ENCODE data around the gene PDGFB.

Gene PDGFB

GRCh38 chr22:39277142-39277607 lies 32.4 kb upstream of the PDGFB start:
- Histone ChIP-seq H3K27me3 (ENCODE audit: control insufficient read depth in 1 of 2, insufficient read depth in 2 of 2, low read length in 2 of 2) (no peaks in the 10 kb centered on the region), H3K9me3 (ENCODE audit: control insufficient read depth in 1 of 2, low read length in 2 of 2) (no peaks in the 10 kb centered on the region), H3K4me1 (ENCODE audit: control insufficient read depth in 1 of 2, insufficient read depth in 2 of 2, low read length in 2 of 2) (no peaks in the 10 kb centered on the region), H3K4me3 (ENCODE audit: low read depth in 1 of 2, low read length in 2 of 2) (no peak overlapping the region), H3K36me3 (ENCODE audit: control insufficient read depth in 1 of 2, insufficient read depth in 2 of 2, low read length in 2 of 2) (no peaks in the 10 kb centered on the region), H3K9ac (ENCODE audit: low read depth in 1 of 2, low read length in 2 of 2) (no peak overlapping the region), H3K27ac (ENCODE audit: low read depth, low read length) (no peak overlapping the region)

- Histone ChIP-seq H3K27ac (ENCODE audit: low read depth, low read length) (no peak overlapping the region), H3K4me3 (ENCODE audit: low read depth in 1 of 2, low read length in 2 of 2) (no peak overlapping the region), H3K9ac (ENCODE audit: low read depth in 1 of 2, low read length in 2 of 2) (no peak overlapping the region), H3K36me3 (ENCODE audit: control insufficient read depth in 1 of 2, insufficient read depth in 2 of 2, low read length in 2 of 2) (no peaks in the 10 kb centered on the region), H3K9me3 (ENCODE audit: control insufficient read depth in 1 of 2, low read length in 2 of 2) (no peaks in the 10 kb centered on the region), H3K27me3 (ENCODE audit: control insufficient read depth in 1 of 2, insufficient read depth in 2 of 2, low read length in 2 of 2) (no peaks in the 10 kb centered on the region), H3K4me1 (ENCODE audit: control insufficient read depth in 1 of 2, insufficient read depth in 2 of 2, low read length in 2 of 2) (no peaks in the 10 kb centered on the region)
Observed at GRCh38 chr22:39276440-39277141, 31.8 kb upstream of the PDGFB start.

GRCh38 chr22:39275814-39276439 lies 31.1 kb upstream of the PDGFB start:
- no peaks in the 10 kb centered on the region for H3K36me3 ChIP-seq (ENCODE audit: control insufficient read depth in 1 of 2, insufficient read depth in 2 of 2, low read length in 2 of 2)
- H3K4me1 ChIP-seq (ENCODE audit: control insufficient read depth in 1 of 2, insufficient read depth in 2 of 2, low read length in 2 of 2), result no peaks in the 10 kb centered on the region
- H3K9ac ChIP-seq (ENCODE audit: low read depth in 1 of 2, low read length in 2 of 2), result no peak overlapping the region
- H3K27ac ChIP-seq (ENCODE audit: low read depth, low read length), result no peak overlapping the region
- H3K27me3 ChIP-seq (ENCODE audit: control insufficient read depth in 1 of 2, insufficient read depth in 2 of 2, low read length in 2 of 2), result no peaks in the 10 kb centered on the region
- no peaks in the 10 kb centered on the region for H3K9me3 ChIP-seq (ENCODE audit: control insufficient read depth in 1 of 2, low read length in 2 of 2)
- no peak overlapping the region for H3K4me3 ChIP-seq (ENCODE audit: low read depth in 1 of 2, low read length in 2 of 2)

GRCh38 chr22:39273950-39274887 lies 29.4 kb upstream of the PDGFB start:
- Histone ChIP-seq H3K9ac (ENCODE audit: low read depth in 1 of 2, low read length in 2 of 2) (no peak overlapping the region), H3K4me3 (ENCODE audit: low read depth in 1 of 2, low read length in 2 of 2) (no peak overlapping the region), H3K36me3 (ENCODE audit: control insufficient read depth in 1 of 2, insufficient read depth in 2 of 2, low read length in 2 of 2) (no peaks in the 10 kb centered on the region), H3K9me3 (ENCODE audit: control insufficient read depth in 1 of 2, low read length in 2 of 2) (no peaks in the 10 kb centered on the region), H3K4me1 (ENCODE audit: control insufficient read depth in 1 of 2, insufficient read depth in 2 of 2, low read length in 2 of 2) (no peaks in the 10 kb centered on the region), H3K27me3 (ENCODE audit: control insufficient read depth in 1 of 2, insufficient read depth in 2 of 2, low read length in 2 of 2) (no peaks in the 10 kb centered on the region), H3K27ac (ENCODE audit: low read depth, low read length) (no peak overlapping the region)

GRCh38 chr22:39270792-39271191 lies 26.0 kb upstream of the PDGFB start:
- Histone ChIP-seq H3K36me3 (ENCODE audit: control insufficient read depth in 1 of 2, insufficient read depth in 2 of 2, low read length in 2 of 2) (no peaks in the 10 kb centered on the region), H3K4me3 (ENCODE audit: low read depth in 1 of 2, low read length in 2 of 2) (no peak overlapping the region), H3K27ac (ENCODE audit: low read depth, low read length) (no peak overlapping the region), H3K4me1 (ENCODE audit: control insufficient read depth in 1 of 2, insufficient read depth in 2 of 2, low read length in 2 of 2) (no peaks in the 10 kb centered on the region), H3K9ac (ENCODE audit: low read depth in 1 of 2, low read length in 2 of 2) (no peak overlapping the region), H3K9me3 (ENCODE audit: control insufficient read depth in 1 of 2, low read length in 2 of 2) (no peaks in the 10 kb centered on the region), H3K27me3 (ENCODE audit: control insufficient read depth in 1 of 2, insufficient read depth in 2 of 2, low read length in 2 of 2) (no peaks in the 10 kb centered on the region)

GRCh38 chr22:39270280-39270679 lies 25.5 kb upstream of the PDGFB start:
- Histone ChIP-seq H3K27ac (ENCODE audit: low read depth, low read length) (no peak overlapping the region), H3K27me3 (ENCODE audit: control insufficient read depth in 1 of 2, insufficient read depth in 2 of 2, low read length in 2 of 2) (no peaks in the 10 kb centered on the region), H3K4me3 (ENCODE audit: low read depth in 1 of 2, low read length in 2 of 2) (no peak overlapping the region), H3K4me1 (ENCODE audit: control insufficient read depth in 1 of 2, insufficient read depth in 2 of 2, low read length in 2 of 2) (no peaks in the 10 kb centered on the region), H3K9me3 (ENCODE audit: control insufficient read depth in 1 of 2, low read length in 2 of 2) (no peaks in the 10 kb centered on the region), H3K9ac (ENCODE audit: low read depth in 1 of 2, low read length in 2 of 2) (no peak overlapping the region), H3K36me3 (ENCODE audit: control insufficient read depth in 1 of 2, insufficient read depth in 2 of 2, low read length in 2 of 2) (no peaks in the 10 kb centered on the region)

GRCh38 chr22:39269095-39269790 lies 24.5 kb upstream of the PDGFB start:
- no peaks in the 10 kb centered on the region for H3K4me1 ChIP-seq (ENCODE audit: control insufficient read depth in 1 of 2, insufficient read depth in 2 of 2, low read length in 2 of 2)
- H3K27ac ChIP-seq (ENCODE audit: low read depth, low read length), result no peak overlapping the region
- no peaks in the 10 kb centered on the region for H3K27me3 ChIP-seq (ENCODE audit: control insufficient read depth in 1 of 2, insufficient read depth in 2 of 2, low read length in 2 of 2)
- H3K4me3 ChIP-seq (ENCODE audit: low read depth in 1 of 2, low read length in 2 of 2), result no peak overlapping the region
- H3K36me3 ChIP-seq (ENCODE audit: control insufficient read depth in 1 of 2, insufficient read depth in 2 of 2, low read length in 2 of 2), result no peaks in the 10 kb centered on the region
- no peak overlapping the region for H3K9ac ChIP-seq (ENCODE audit: low read depth in 1 of 2, low read length in 2 of 2)
- H3K9me3 ChIP-seq (ENCODE audit: control insufficient read depth in 1 of 2, low read length in 2 of 2), result no peaks in the 10 kb centered on the region

GRCh38 chr22:39268645-39269044 lies 23.9 kb upstream of the PDGFB start:
- Histone ChIP-seq H3K36me3 (ENCODE audit: control insufficient read depth in 1 of 2, insufficient read depth in 2 of 2, low read length in 2 of 2) (no peaks in the 10 kb centered on the region), H3K27me3 (ENCODE audit: control insufficient read depth in 1 of 2, insufficient read depth in 2 of 2, low read length in 2 of 2) (no peaks in the 10 kb centered on the region), H3K27ac (ENCODE audit: low read depth, low read length) (no peak overlapping the region), H3K9ac (ENCODE audit: low read depth in 1 of 2, low read length in 2 of 2) (no peak overlapping the region), H3K9me3 (ENCODE audit: control insufficient read depth in 1 of 2, low read length in 2 of 2) (no peaks in the 10 kb centered on the region), H3K4me3 (ENCODE audit: low read depth in 1 of 2, low read length in 2 of 2) (no peak overlapping the region), H3K4me1 (ENCODE audit: control insufficient read depth in 1 of 2, insufficient read depth in 2 of 2, low read length in 2 of 2) (no peaks in the 10 kb centered on the region)

GRCh38 chr22:39267974-39268373 lies 23.2 kb upstream of the PDGFB start:
- H3K4me1 ChIP-seq (ENCODE audit: control insufficient read depth in 1 of 2, insufficient read depth in 2 of 2, low read length in 2 of 2), result no peaks in the 10 kb centered on the region
- H3K36me3 ChIP-seq (ENCODE audit: control insufficient read depth in 1 of 2, insufficient read depth in 2 of 2, low read length in 2 of 2), result no peaks in the 10 kb centered on the region
- H3K4me3 ChIP-seq (ENCODE audit: low read depth in 1 of 2, low read length in 2 of 2), result no peak overlapping the region
- no peak overlapping the region for H3K9ac ChIP-seq (ENCODE audit: low read depth in 1 of 2, low read length in 2 of 2)
- no peak overlapping the region for H3K27ac ChIP-seq (ENCODE audit: low read depth, low read length)
- H3K9me3 ChIP-seq (ENCODE audit: control insufficient read depth in 1 of 2, low read length in 2 of 2), result no peaks in the 10 kb centered on the region
- H3K27me3 ChIP-seq (ENCODE audit: control insufficient read depth in 1 of 2, insufficient read depth in 2 of 2, low read length in 2 of 2), result no peaks in the 10 kb centered on the region

Measured in duodenal mucosa (tissue), 2 donors.